Brain microvascular endothelial cell (primary cell): Measurements from ENCODE around the gene BLOC1S3.

Source experiments
- DNase-seq: peaks from one replicate; pipeline ENCODE4 v3.0.0-alpha.2; 2020
- H3K27ac ChIP-seq: fragments of 250-450 bp; sonication (Bioruptor Pico); 2 replicates; pipeline ENCODE4 v1.5.1; 2020; ENCODE audit warnings: mild to moderate bottlenecking, moderate library complexity
- H3K27me3 ChIP-seq: fragments of 250-450 bp; sonication (Bioruptor Pico); replicated peaks from 2 replicates; pipeline ENCODE4 v1.5.1; 2020; ENCODE audit warnings: mild to moderate bottlenecking
- H3K36me3 ChIP-seq: fragments of 250-450 bp; sonication (Bioruptor Pico); replicated peaks from 2 replicates; pipeline ENCODE4 v1.5.1; 2020; ENCODE audit warnings: mild to moderate bottlenecking
- H3K4me3 ChIP-seq: 2 replicates; pipeline ENCODE4 v1.5.1; 2011; ENCODE audit warnings: low read depth, mild to moderate bottlenecking, control low read depth, low read length, moderate library complexity
- CTCF ChIP-seq: IDR thresholded peaks from 2 replicates; pipeline ENCODE4 v1.5.1; 2011; ENCODE audit warnings: low read depth, mild to moderate bottlenecking, moderate library complexity, low read length, control low read depth, inconsistent platforms; ENCODE audit errors: missing control alignments
- in situ Hi-C: cut with HindIII; loops from 2 replicates; pipeline ENCODE4 v1.10.0; 2017; ENCODE audit warnings: low sequenced_read_pairs, low pct_ligation_motif_present

The BLOC1S3 gene

GRCh38 chr19:45187421-45188100 is 9.0 kb downstream of the BLOC1S3 start:
- Histone ChIP-seq H3K4me3 (no peak overlapping the region), H3K36me3 (no peaks in the 10 kb centered on the region), H3K27me3 (no peaks in the 10 kb centered on the region), H3K27ac (no peak overlapping the region)
- no peak for DNase-seq
- peak; percentile 64 for TF ChIP-seq CTCF
- in situ Hi-C loops: no loop called here

DNA sequence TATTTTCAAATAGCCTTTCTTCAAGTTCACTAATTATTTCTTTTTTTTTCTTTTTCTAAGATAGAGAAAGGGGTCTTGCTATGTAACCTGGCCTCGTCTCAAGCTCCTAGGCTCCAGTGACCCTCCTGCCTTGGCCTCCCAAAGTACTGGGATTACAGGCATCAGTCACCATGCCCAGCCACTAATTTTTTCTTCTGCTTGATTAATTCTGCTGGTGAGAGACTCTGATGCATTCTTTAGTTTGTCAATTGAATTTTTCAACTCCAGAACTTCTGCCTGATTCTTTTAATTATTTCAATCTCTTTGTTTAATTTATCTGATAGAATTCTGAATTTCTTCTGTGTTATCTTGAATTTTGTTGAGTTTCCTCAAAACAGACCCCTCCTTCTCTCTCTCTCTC is 11.4 kb downstream of the BLOC1S3 start:
- H3K27ac ChIP-seq: no peak overlapping the region
- H3K36me3 ChIP-seq: no peaks in the 10 kb centered on the region
- no peak for DNase-seq
- TF ChIP-seq CTCF: no peak
- no peak overlapping the region for H3K4me3 ChIP-seq
- in situ Hi-C loops: no loop called here
- H3K27me3 ChIP-seq: no peaks in the 10 kb centered on the region

GRCh38 chr19:45191375-45191774 is 12.8 kb downstream of the BLOC1S3 start:
- no peak overlapping the region for H3K4me3 ChIP-seq
- no peak overlapping the region for H3K27ac ChIP-seq
- in situ Hi-C loops: no loop called here
- no peaks in the 10 kb centered on the region for H3K36me3 ChIP-seq
- no peak for DNase-seq
- TF ChIP-seq CTCF: no peak
- no peaks in the 10 kb centered on the region for H3K27me3 ChIP-seq

DNA sequence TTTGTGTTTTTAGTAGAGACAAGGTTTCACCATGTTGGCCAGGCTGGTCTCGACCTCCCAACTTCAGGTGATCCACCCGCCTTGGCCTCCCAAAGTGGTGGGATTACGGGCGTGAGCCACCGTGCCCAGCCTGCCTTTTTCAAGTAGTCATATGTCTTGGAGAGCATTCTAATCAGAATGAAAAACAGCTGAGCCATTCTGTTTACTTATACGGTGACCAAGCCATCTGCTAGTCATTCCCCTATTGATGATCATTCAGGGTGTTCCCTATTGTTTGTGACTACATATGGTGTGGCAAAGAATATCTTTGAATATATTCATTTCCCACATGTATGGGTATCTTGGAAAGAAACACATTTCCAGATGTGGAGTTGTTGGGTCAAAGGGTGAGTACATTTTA is 17.2 kb downstream of the BLOC1S3 start:
- in situ Hi-C loops: no loop called here
- H3K27me3 ChIP-seq: no peaks in the 10 kb centered on the region
- no peak overlapping the region for H3K27ac ChIP-seq
- H3K4me3 ChIP-seq: no peak overlapping the region
- no peak for TF ChIP-seq CTCF
- DNase-seq: no peak
- no peaks in the 10 kb centered on the region for H3K36me3 ChIP-seq

GRCh38 chr19:45200568-45200967 is 22.0 kb downstream of the BLOC1S3 start:
- Histone ChIP-seq H3K36me3 (no peaks in the 10 kb centered on the region), H3K4me3 (no peak overlapping the region), H3K27me3 (no peaks in the 10 kb centered on the region), H3K27ac (no peak overlapping the region)
- peak; percentile 67 for TF ChIP-seq CTCF
- DNase-seq: peak; percentile 69
- in situ Hi-C loops: no loop called here

- Histone ChIP-seq H3K27me3 (no peaks in the 10 kb centered on the region), H3K27ac (no peak overlapping the region), H3K36me3 (no peaks in the 10 kb centered on the region), H3K4me3 (no peak overlapping the region)
- TF ChIP-seq CTCF: no peak
- DNase-seq: no peak
- in situ Hi-C loops: no loop called here
Observed at GRCh38 chr19:45202637-45203036, 24.1 kb downstream of the BLOC1S3 start.
